Nephron progenitor cell (in vitro differentiated cells): ENCODE measurements around the gene NACC1.

Source experiments
- DNase-seq: peaks from one replicate; pipeline ENCODE4 v3.0.0; 2021
- H3K27ac Mint-ChIP-seq: 2 replicates; pipeline ENCODE4 v1.8.0; 2021; ENCODE audit warnings: mild to moderate bottlenecking, moderate library complexity, mixed read lengths
- H3K27me3 Mint-ChIP-seq: 2 replicates; pipeline ENCODE4 v1.8.0; 2021; ENCODE audit warnings: mild to moderate bottlenecking, low read depth, mixed read lengths; ENCODE audit not compliant: poor library complexity
- H3K36me3 Mint-ChIP-seq: 2 replicates; pipeline ENCODE4 v1.8.0; 2021; ENCODE audit warnings: low read depth, mixed read lengths
- H3K4me1 Mint-ChIP-seq: 2 replicates; pipeline ENCODE4 v1.8.0; 2021; ENCODE audit warnings: mixed read lengths
- H3K4me3 Mint-ChIP-seq: 2 replicates; pipeline ENCODE4 v1.8.0; 2021; ENCODE audit warnings: mild to moderate bottlenecking, moderate library complexity, mixed read lengths
- H3K9me3 Mint-ChIP-seq: 2 replicates; pipeline ENCODE4 v1.8.0; 2021; ENCODE audit warnings: mild to moderate bottlenecking, moderate library complexity, mixed read lengths
- TF ChIP-seq, protein P1 (sequence below): fragments of 200-600 bp; sonication (generic); IDR thresholded peaks from 2 replicates; pipeline ENCODE4 v1.5.0; 2021; ENCODE audit warnings: antibody characterized with exemption

NACC1 gene

DNA sequence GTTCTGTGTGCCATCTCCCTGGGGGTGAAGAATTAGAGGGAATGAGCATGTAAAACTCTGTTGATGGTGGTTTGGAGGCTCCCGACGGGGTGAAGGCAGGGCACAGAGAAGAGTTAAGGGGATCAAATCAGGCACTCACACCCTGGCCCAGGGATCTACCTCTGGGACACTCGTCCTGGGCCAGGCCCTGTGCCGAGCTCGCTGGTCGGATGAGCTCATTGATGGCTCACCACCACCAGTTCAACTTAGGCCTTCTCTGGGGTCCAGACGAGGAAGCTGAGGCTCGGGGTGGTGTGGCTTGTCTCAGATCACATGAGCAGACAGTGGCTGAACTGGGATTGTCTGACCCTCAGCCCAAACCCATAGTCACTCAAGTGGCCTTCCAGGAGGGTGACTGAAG, 1.6 kb downstream of the NACC1 start:
- Mint-ChIP-seq H3K4me3 (peak overlapping the region; percentile 90), H3K27ac (peak overlapping the region; percentile 73), H3K36me3 (peaks cover 5% of the 10 kb centered on the region), H3K27me3 (no peaks in the 10 kb centered on the region), H3K4me1 (peaks cover 75% of the 10 kb centered on the region), H3K9me3 (no peaks in the 10 kb centered on the region)
- TF ChIP-seq, protein P1, sequence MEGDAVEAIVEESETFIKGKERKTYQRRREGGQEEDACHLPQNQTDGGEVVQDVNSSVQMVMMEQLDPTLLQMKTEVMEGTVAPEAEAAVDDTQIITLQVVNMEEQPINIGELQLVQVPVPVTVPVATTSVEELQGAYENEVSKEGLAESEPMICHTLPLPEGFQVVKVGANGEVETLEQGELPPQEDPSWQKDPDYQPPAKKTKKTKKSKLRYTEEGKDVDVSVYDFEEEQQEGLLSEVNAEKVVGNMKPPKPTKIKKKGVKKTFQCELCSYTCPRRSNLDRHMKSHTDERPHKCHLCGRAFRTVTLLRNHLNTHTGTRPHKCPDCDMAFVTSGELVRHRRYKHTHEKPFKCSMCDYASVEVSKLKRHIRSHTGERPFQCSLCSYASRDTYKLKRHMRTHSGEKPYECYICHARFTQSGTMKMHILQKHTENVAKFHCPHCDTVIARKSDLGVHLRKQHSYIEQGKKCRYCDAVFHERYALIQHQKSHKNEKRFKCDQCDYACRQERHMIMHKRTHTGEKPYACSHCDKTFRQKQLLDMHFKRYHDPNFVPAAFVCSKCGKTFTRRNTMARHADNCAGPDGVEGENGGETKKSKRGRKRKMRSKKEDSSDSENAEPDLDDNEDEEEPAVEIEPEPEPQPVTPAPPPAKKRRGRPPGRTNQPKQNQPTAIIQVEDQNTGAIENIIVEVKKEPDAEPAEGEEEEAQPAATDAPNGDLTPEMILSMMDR, result no peak
- no peak for DNase-seq

DNA sequence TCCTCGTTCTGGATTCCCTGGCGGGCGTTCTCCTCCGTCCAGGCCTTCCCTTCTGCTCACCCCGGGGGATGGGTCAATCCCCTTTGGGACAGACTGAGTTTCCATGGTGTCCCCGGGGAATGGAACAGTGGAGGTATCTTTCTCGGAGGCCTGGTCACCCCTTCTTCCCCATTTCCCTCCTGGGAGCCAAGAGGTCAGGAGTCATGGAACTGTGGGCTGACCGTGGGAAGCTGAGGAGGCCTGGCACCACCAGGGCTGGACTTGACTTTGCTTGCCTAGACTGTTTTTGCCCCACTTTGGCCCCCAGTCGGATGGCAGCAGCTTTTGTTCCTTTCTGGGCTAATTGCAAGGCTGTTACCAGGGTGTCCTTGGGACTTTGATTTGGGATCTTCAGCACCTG, 2.0 kb downstream of the NACC1 start:
- peak overlapping the region; percentile 90 for H3K4me3 Mint-ChIP-seq
- TF ChIP-seq, protein P1, result no peak
- H3K4me1 Mint-ChIP-seq, result peaks cover 74% of the 10 kb centered on the region
- H3K9me3 Mint-ChIP-seq, result no peaks in the 10 kb centered on the region
- H3K27me3 Mint-ChIP-seq, result no peaks in the 10 kb centered on the region
- DNase-seq, result no peak
- no peak overlapping the region for H3K27ac Mint-ChIP-seq
- peaks cover 5% of the 10 kb centered on the region for H3K36me3 Mint-ChIP-seq

DNA sequence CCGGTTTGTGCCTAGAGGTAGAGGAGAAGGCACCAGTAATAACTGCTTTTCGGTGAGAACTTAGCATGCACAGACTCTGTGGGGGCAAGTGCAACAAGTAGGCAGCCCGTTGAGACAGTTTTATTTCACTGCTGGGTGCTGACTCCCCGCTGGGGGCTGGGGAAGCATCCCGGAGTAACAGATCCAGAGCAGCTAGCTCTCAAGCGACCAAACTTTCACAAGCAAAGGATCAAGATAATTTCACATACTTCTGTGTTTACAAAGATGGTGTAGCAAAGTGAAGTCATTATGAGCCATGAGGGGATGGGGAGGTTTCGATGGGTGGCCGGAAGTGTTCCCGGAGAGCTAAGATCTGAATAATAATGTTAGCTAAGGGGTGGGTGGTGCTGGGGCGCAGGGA, 2.8 kb downstream of the NACC1 start:
- Mint-ChIP-seq H3K4me1 (peaks cover 66% of the 10 kb centered on the region), H3K27ac (peak overlapping the region; percentile 64), H3K9me3 (no peaks in the 10 kb centered on the region), H3K4me3 (peak overlapping the region; percentile 90), H3K36me3 (peaks cover 5% of the 10 kb centered on the region), H3K27me3 (no peaks in the 10 kb centered on the region)
- DNase-seq, result no peak
- TF ChIP-seq, protein P1, result no peak

DNA sequence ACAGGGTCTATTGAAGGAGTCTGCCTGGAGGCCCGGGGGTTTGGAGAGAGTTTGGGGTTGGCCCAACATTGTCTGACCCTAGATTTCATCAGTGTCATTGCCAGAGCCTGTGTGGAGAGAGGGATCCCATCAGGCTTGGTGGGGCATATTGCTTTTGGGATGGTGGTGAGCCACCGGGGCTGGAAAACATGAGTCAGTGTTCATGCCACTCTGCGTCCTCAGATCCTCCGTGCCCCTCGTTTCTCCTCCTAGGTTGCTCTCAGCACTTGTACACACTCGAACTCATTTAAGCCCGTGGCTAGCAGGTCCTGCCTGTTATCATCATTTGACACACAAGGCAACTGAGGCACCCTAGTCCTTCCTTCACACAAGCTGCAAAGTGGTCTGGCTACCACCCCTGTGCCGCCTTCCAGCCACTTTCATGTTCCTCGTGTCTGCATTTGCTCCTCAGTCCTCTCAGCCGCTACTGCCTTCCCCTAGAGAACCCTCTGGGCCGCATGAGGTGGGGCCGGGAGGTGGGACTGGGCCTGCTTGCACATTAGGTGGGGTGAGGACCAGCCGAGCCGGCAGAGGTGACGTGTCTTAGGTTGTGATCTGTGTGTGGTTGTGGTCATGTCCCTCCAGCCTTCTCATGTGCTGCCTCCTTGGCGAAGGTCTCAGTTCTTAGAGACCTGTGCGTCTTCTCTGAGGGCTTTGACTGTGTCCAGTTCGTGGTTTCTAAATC, 3.6 kb downstream of the NACC1 start:
- H3K36me3 Mint-ChIP-seq, result peaks cover 11% of the 10 kb centered on the region

DNA sequence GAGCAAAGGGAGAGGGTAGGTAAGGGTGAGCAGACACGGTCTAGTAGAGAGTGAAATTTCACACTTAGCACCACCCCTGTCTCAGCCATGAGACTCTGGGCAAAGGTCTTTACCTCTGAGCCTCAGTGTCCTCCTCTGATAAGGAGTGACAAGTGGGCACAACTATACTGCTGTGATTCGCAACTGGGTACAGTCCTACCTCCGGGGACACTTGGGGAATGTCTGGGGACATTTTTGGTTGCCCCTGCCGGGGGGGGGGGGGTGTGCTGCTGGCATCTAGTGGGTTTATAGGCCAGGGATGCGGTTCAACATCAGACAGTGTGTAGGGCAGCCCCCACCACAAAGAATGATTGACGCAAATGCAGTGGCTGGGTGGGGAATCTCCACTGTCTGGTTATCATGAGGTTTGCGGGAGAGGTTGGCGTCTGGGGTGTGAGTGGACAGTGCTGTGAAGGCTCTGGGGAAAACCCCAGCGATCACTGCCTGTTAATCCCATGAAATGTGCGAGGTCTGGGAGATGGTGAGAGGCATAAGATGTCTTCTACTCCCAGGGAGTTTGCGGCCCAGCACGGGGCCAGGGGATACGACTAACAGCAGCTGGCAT, 4.3 kb downstream of the NACC1 start:
- H3K9me3 Mint-ChIP-seq, result no peaks in the 10 kb centered on the region
- TF ChIP-seq, protein P1, result no peak
- H3K27me3 Mint-ChIP-seq, result no peaks in the 10 kb centered on the region
- DNase-seq, result no peak
- H3K4me1 Mint-ChIP-seq, result peaks cover 58% of the 10 kb centered on the region
- H3K27ac Mint-ChIP-seq, result peak overlapping the region; percentile 87
- H3K4me3 Mint-ChIP-seq, result peak overlapping the region; percentile 54
- peaks cover 15% of the 10 kb centered on the region for H3K36me3 Mint-ChIP-seq

More for the DNA sequence above, 3.6 kb downstream of the NACC1 start:
- DNase-seq, result no peak
- TF ChIP-seq, protein P1, result no peak
- Mint-ChIP-seq H3K27ac (peak overlapping the region; percentile 64), H3K4me1 (peaks cover 57% of the 10 kb centered on the region), H3K4me3 (peak overlapping the region; percentile 54), H3K9me3 (no peaks in the 10 kb centered on the region), H3K27me3 (no peaks in the 10 kb centered on the region)
